Measurements from ENCODE around the gene PCDHGC5. TPM values are rescaled to one million over a fixed set of nuclear protein-coding genes. Genes with fewer than 3 reads are reported as not detected.
A peak's percentile ranks its signal among the peaks of the same experiment; 100 is the strongest.

PCDHGC5 gene
- total and polyA plus RNA-seq, 2 donors (not counting 1 experiment from before 2014, with no cell fraction given), result 0.10 to 0.67 TPM

DNA sequence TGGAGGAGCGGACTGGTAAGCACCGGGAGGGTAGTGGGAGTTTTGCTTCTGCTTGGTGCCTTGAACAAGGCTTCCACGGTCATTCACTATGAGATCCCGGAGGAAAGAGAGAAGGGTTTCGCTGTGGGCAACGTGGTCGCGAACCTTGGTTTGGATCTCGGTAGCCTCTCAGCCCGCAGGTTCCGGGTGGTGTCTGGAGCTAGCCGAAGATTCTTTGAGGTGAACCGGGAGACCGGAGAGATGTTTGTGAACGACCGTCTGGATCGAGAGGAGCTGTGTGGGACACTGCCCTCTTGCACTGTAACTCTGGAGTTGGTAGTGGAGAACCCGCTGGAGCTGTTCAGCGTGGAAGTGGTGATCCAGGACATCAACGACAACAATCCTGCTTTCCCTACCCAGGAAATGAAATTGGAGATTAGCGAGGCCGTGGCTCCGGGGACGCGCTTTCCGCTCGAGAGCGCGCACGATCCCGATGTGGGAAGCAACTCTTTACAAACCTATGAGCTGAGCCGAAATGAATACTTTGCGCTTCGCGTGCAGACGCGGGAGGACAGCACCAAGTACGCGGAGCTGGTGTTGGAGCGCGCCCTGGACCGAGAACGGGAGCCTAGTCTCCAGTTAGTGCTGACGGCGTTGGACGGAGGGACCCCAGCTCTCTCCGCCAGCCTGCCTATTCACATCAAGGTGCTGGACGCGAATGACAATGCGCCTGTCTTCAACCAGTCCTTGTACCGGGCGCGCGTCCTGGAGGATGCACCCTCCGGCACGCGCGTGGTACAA, 12.6 kb upstream of the PCDHGC5 start:
- TF ChIP-seq, protein P1, sequence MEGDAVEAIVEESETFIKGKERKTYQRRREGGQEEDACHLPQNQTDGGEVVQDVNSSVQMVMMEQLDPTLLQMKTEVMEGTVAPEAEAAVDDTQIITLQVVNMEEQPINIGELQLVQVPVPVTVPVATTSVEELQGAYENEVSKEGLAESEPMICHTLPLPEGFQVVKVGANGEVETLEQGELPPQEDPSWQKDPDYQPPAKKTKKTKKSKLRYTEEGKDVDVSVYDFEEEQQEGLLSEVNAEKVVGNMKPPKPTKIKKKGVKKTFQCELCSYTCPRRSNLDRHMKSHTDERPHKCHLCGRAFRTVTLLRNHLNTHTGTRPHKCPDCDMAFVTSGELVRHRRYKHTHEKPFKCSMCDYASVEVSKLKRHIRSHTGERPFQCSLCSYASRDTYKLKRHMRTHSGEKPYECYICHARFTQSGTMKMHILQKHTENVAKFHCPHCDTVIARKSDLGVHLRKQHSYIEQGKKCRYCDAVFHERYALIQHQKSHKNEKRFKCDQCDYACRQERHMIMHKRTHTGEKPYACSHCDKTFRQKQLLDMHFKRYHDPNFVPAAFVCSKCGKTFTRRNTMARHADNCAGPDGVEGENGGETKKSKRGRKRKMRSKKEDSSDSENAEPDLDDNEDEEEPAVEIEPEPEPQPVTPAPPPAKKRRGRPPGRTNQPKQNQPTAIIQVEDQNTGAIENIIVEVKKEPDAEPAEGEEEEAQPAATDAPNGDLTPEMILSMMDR (IDR thresholded peaks at IDR 0.05), result no peak
- TF ChIP-seq EZH2 (IDR thresholded peaks at IDR 0.05; ENCODE audit: borderline replicate concordance, insufficient read depth, low read depth, low read length, poor library complexity, severe bottlenecking), result no peak
- Histone ChIP-seq H3K4me3 (ENCODE audit: control extremely low read depth in 1 of 5, extremely low read depth in 1 of 5, insufficient read depth in 1 of 5, low read depth in 2 of 5, low read length in 4 of 5) (peak overlapping the region; percentile 35 to 64 (median 49)), H3K4me2 (replicated peaks; ENCODE audit: low read depth, low read length, poor library complexity, severe bottlenecking) (peak overlapping the region; percentile 76), H3K27me3 (replicated peaks in 1 of 4; ENCODE audit: control extremely low read depth in 1 of 4, control insufficient read depth in 3 of 4, insufficient read depth in 4 of 4, low read length in 3 of 4) (peaks cover 0 to 49% (median 30%) of the 10 kb centered on the region in 4 experiments), H3K4me1 (ENCODE audit: control insufficient read depth in 2 of 2, insufficient read depth in 2 of 2, low read length in 2 of 2) (peaks cover 23 to 32% of the 10 kb centered on the region in 2 donors), H2AFZ (ENCODE audit: insufficient read depth, low read depth, low read length, poor library complexity, severe bottlenecking) (peak overlapping the region; percentile 66), H3K27ac (ENCODE audit: low read length in 2 of 2) (no peak overlapping the region), H3K36me3 (replicated peaks in 1 of 2; ENCODE audit: control extremely low read depth in 1 of 2, control insufficient read depth in 1 of 2, extremely low read depth in 1 of 2, insufficient read depth in 2 of 2, low read length in 1 of 2) (no peaks in the 10 kb centered on the region), H4K20me1 (ENCODE audit: control insufficient read depth, insufficient read depth, low read length, poor library complexity, severe bottlenecking) (no peaks in the 10 kb centered on the region), H3K9ac (ENCODE audit: low read length) (peak overlapping the region; percentile 60), H3K9me3 (ENCODE audit: control extremely low read depth in 1 of 3, control insufficient read depth in 2 of 3, insufficient read depth in 1 of 3, low read length in 2 of 3) (peaks cover 0 to 13% (median 0%) of the 10 kb centered on the region in 3 donors), H3K79me2 (ENCODE audit: control insufficient read depth, insufficient read depth, low read length) (no peaks in the 10 kb centered on the region)
- Mint-ChIP-seq H3K27me3 (peaks cover 43% of the 10 kb centered on the region), H3K9me3 (ENCODE audit: insufficient read depth) (no peaks in the 10 kb centered on the region), H3K4me3 (peak overlapping the region; percentile 95), H3K4me1 (peaks cover 29% of the 10 kb centered on the region), H3K27ac (peak overlapping the region; percentile 47)
- WGBS (ENCODE audit: insufficient coverage), result 2% methylated on average over 58 of the region's 58 CpGs
- DNase-seq (peak; percentile 39), ATAC-seq (ENCODE audit: low read depth) (peak; percentile 16)
- intact Hi-C loops (cut with micrococcal nuclease), result loop anchor here (2.0 kb wide), 1 partner anchor 34 kb away; no protein-coding TSS in a partner anchor
- ChIA-PET CTCF (interaction anchor here (0.6 to 5.0 kb wide), 16 partner anchors 8 to 142 kb away, joined by 3 to 65 read pairs (median 7); partner anchors contain the start of genes DIAPH1, PCDHGA10, PCDHGA11 and PCDHGA12), POLR2A (interaction anchor here (0.6 kb wide), 1 partner anchor 61 kb away, joined by 3 read pairs; no protein-coding TSS in a partner anchor)
